IMR-90 (cell line): ENCODE data around the gene DOCK1. TPM values are rescaled to one million over a fixed set of nuclear protein-coding genes. Genes with fewer than 3 reads are reported as not detected.

ENCODE experiments used
- ATAC-seq: fragments of 200-7000 bp; cut with Tn5 transposase; 2 replicates; pipeline ENCODE4 v1.9.1; 2020; ENCODE audit warnings: low read depth, mild to moderate bottlenecking, moderate library complexity
- BruUV-seq: library from RNA; stranded (reverse); fragments of 400-500 nt; replicated peaks from 2 replicates; lab custom pipeline; 2021; lab: Mats Ljungman, UMichigan
- CTCF ChIA-PET: fragments of 300-600 bp; formaldehyde crosslinking; extraction: SDS; loops from one replicate; lab custom pipeline; 2021; ENCODE audit warnings: antibody characterized with exemption; lab: Yijun Ruan, JAX
- POLR2A ChIA-PET: fragments of 300-600 bp; sonication (Branson Sonifier 250); formaldehyde crosslinking; loops from one replicate; lab custom pipeline; 2022; ENCODE audit warnings: antibody characterized with exemption; ENCODE audit not compliant: unreplicated experiment; lab: Charles Lee
- DNase-seq: peaks from one replicate; pipeline ENCODE4 v3.0.0; 2013
- H2AFZ ChIP-seq: replicated peaks from 2 replicates; pipeline ENCODE3; 2013; ENCODE audit warnings: low read length, mild to moderate bottlenecking; ENCODE audit not compliant: poor library complexity
- H2AK5ac ChIP-seq: 2 replicates; pipeline ENCODE4 v1.6.1; 2013; ENCODE audit warnings: low read depth, low read length, inconsistent platforms
- H2AK9ac ChIP-seq: replicated peaks from 2 replicates; pipeline ENCODE3; 2013; ENCODE audit warnings: mild to moderate bottlenecking, low read depth, low read length, moderate library complexity; ENCODE audit not compliant: poor library complexity
- H2BK120ac ChIP-seq: 2 replicates; pipeline ENCODE4 v1.6.1; 2013; ENCODE audit warnings: low read depth, low read length, inconsistent platforms
- H2BK15ac ChIP-seq: 3 replicates; pipeline ENCODE4 v1.6.1; 2013; ENCODE audit warnings: low read depth, low read length, inconsistent platforms
- H2BK20ac ChIP-seq: 2 replicates; pipeline ENCODE4 v1.6.1; 2013; ENCODE audit warnings: low read depth, mild to moderate bottlenecking, inconsistent platforms, low read length, moderate library complexity
- H2BK5ac ChIP-seq: 2 replicates; pipeline ENCODE4 v1.6.1; 2013; ENCODE audit warnings: mild to moderate bottlenecking, low read depth, low read length, inconsistent platforms; ENCODE audit not compliant: poor library complexity, severe bottlenecking
- H3K14ac ChIP-seq: replicated peaks from 2 replicates; pipeline ENCODE4 v1.6.1; 2013; ENCODE audit warnings: low read depth, low read length, inconsistent platforms
- H3K18ac ChIP-seq: 2 replicates; pipeline ENCODE4 v1.6.1; 2013; ENCODE audit warnings: low read depth, low read length, control low read depth
- H3K23ac ChIP-seq: 2 replicates; pipeline ENCODE4 v1.6.1; 2013; ENCODE audit warnings: low read depth, low read length, inconsistent platforms
- H3K27ac ChIP-seq: 2 replicates; pipeline ENCODE4 v1.5.1; 2013; ENCODE audit warnings: mild to moderate bottlenecking, control low read depth, low read length; ENCODE audit not compliant: insufficient read depth
- H3K27me3 ChIP-seq: 2 replicates; pipeline ENCODE4 v1.6.1; 2013; ENCODE audit warnings: low read length; ENCODE audit not compliant: control insufficient read depth, insufficient read depth
- H3K36me3 ChIP-seq: 2 replicates; pipeline ENCODE4 v1.6.1; 2013; ENCODE audit warnings: low read length, mixed read lengths; ENCODE audit not compliant: control insufficient read depth, insufficient read depth
- H3K4ac ChIP-seq: 2 replicates; pipeline ENCODE4 v1.6.1; 2013; ENCODE audit warnings: low read depth, low read length, inconsistent platforms
- H3K4me1 ChIP-seq: 2 replicates; pipeline ENCODE4 v1.6.1; 2013; ENCODE audit warnings: low read length, mixed read lengths; ENCODE audit not compliant: control insufficient read depth, insufficient read depth
- H3K4me2 ChIP-seq: 2 replicates; pipeline ENCODE4 v1.6.1; 2013; ENCODE audit warnings: low read depth, mild to moderate bottlenecking, control low read depth, low read length, moderate library complexity
- H3K4me3 ChIP-seq: 2 replicates; pipeline ENCODE4 v1.5.1; 2013; ENCODE audit warnings: low read depth, mild to moderate bottlenecking, control low read depth, low read length, moderate library complexity; ENCODE audit not compliant: insufficient read depth
- H3K56ac ChIP-seq: 2 replicates; pipeline ENCODE4 v1.6.1; 2013; ENCODE audit warnings: low read length, inconsistent platforms; ENCODE audit not compliant: insufficient read depth; ENCODE audit errors: extremely low read depth
- H3K79me1 ChIP-seq, 2 experiments: 2 replicates each; pipeline ENCODE4 v1.6.1; 2013; ENCODE audit warnings: low read length in 2 of 2, inconsistent platforms in 1 of 2, low read depth in 1 of 2
- H3K9ac ChIP-seq: 2 replicates; pipeline ENCODE4 v1.6.1; 2013; ENCODE audit warnings: low read depth, low read length, control low read depth
- H3K9me1 ChIP-seq: 2 replicates; pipeline ENCODE4 v1.6.1; 2013; ENCODE audit warnings: low read length, inconsistent platforms; ENCODE audit not compliant: insufficient read depth
- H3K9me3 ChIP-seq: 2 replicates; pipeline ENCODE4 v1.6.1; 2013; ENCODE audit warnings: low read length; ENCODE audit not compliant: control insufficient read depth, insufficient read depth
- H4K20me1 ChIP-seq: 2 replicates; pipeline ENCODE4 v1.6.1; 2013; ENCODE audit warnings: low read length, inconsistent platforms; ENCODE audit not compliant: insufficient read depth
- H4K5ac ChIP-seq: 2 replicates; pipeline ENCODE4 v1.6.1; 2013; ENCODE audit warnings: mild to moderate bottlenecking, low read depth, low read length, control low read depth
- H4K8ac ChIP-seq, 2 experiments: 2 replicates each; pipeline ENCODE4 v1.6.1; 2013; ENCODE audit warnings: low read depth in 2 of 2, low read length in 2 of 2, control low read depth in 1 of 2, inconsistent platforms in 1 of 2
- H4K91ac ChIP-seq: 2 replicates; pipeline ENCODE4 v1.6.1; 2013; ENCODE audit warnings: low read depth, low read length, inconsistent platforms; ENCODE audit not compliant: insufficient read depth
- BHLHE40 ChIP-seq: fragments of 150-350 bp; IDR thresholded peaks from 2 replicates; pipeline ENCODE4 v1.6.1; 2016; ENCODE audit warnings: mild to moderate bottlenecking, low read depth, low read length
- CEBPB ChIP-seq: IDR thresholded peaks from 2 replicates; pipeline ENCODE4 v1.6.1; 2012; ENCODE audit warnings: low read depth, low read length, improper control_type of control experiment
- CHD1 ChIP-seq: IDR thresholded peaks from 2 replicates; pipeline ENCODE4 v1.6.1; 2012; ENCODE audit warnings: low read depth, low read length, improper control_type of control experiment
- CTCF ChIP-seq: conservative IDR thresholded peaks from 2 replicates; pipeline ENCODE4 v1.5.1; 2012; ENCODE audit warnings: mild to moderate bottlenecking, low read depth, low read length, improper control_type of control experiment
- ELK1 ChIP-seq: fragments of 150-350 bp; IDR thresholded peaks from 2 replicates; pipeline ENCODE4 v1.6.1; 2016; ENCODE audit warnings: low read depth, mild to moderate bottlenecking, low read length, moderate library complexity, borderline replicate concordance
- FOS ChIP-seq: fragments of 150-350 bp; IDR thresholded peaks from 2 replicates; pipeline ENCODE4 v1.6.1; 2016; ENCODE audit warnings: low read depth, low read length
- MAFK ChIP-seq: IDR thresholded peaks from 2 replicates; pipeline ENCODE4 v1.6.1; 2012; ENCODE audit warnings: low read depth, low read length, improper control_type of control experiment
- MAZ ChIP-seq: IDR thresholded peaks from 2 replicates; pipeline ENCODE4 v1.6.1; 2012; ENCODE audit warnings: low read depth, mild to moderate bottlenecking, low read length, improper control_type of control experiment, moderate library complexity, borderline replicate concordance
- MXI1 ChIP-seq: IDR thresholded peaks from 2 replicates; pipeline ENCODE4 v1.6.1; 2012; ENCODE audit warnings: low read depth, mild to moderate bottlenecking, low read length, moderate library complexity, borderline replicate concordance
- NFE2L2 ChIP-seq: fragments of 150-350 bp; IDR thresholded peaks from 2 replicates; pipeline ENCODE4 v1.6.1; 2016; ENCODE audit warnings: low read depth, mild to moderate bottlenecking, low read length
- POLR2A ChIP-seq: IDR thresholded peaks from 2 replicates; pipeline ENCODE4 v1.6.1; 2012; ENCODE audit warnings: mild to moderate bottlenecking, low read depth, low read length
- RAD21 ChIP-seq: IDR thresholded peaks from 2 replicates; pipeline ENCODE4 v1.6.1; 2012; ENCODE audit warnings: low read length, improper control_type of control experiment
- RCOR1 ChIP-seq: IDR thresholded peaks from 2 replicates; pipeline ENCODE4 v1.6.1; 2012; ENCODE audit warnings: mild to moderate bottlenecking, low read length, improper control_type of control experiment; ENCODE audit not compliant: insufficient replicate concordance
- RFX5 ChIP-seq: IDR thresholded peaks from 2 replicates; pipeline ENCODE4 v1.8.0; 2012; ENCODE audit warnings: low read depth, mild to moderate bottlenecking, low read length, moderate library complexity
- SMC3 ChIP-seq: fragments of 150-350 bp; IDR thresholded peaks from 2 replicates; pipeline ENCODE4 v1.6.1; 2016; ENCODE audit warnings: low read depth, mild to moderate bottlenecking, antibody characterized with exemption, low read length, moderate library complexity
- USF2 ChIP-seq: fragments of 150-350 bp; IDR thresholded peaks from 2 replicates; pipeline ENCODE4 v1.6.1; 2017; ENCODE audit warnings: mild to moderate bottlenecking, antibody characterized with exemption, low read length, low read depth
- WGBS, 2 experiments: methylation state at CpG; one replicate each; pipeline versions ENCODE4 v1.1.5 to v1.1.7; 2013; ENCODE audit warnings: missing lambda C conversion rate in 2 of 2; ENCODE audit not compliant: insufficient read length in 1 of 2; ENCODE audit errors: extremely low coverage in 2 of 2; 5-methylcytosine and 5-hydroxymethylcytosine counted together
- dilution Hi-C: fragments of 300-500 bp; cut with HindIII; formaldehyde crosslinking; loops from one replicate; pipeline ENCODE4 v1.14.3; 2018; ENCODE audit warnings: low sequenced_read_pairs; ENCODE audit not compliant: unreplicated experiment
- in situ Hi-C: fragments of 300-500 bp; cut with MboI; formaldehyde crosslinking; loops from 3 replicates; pipeline ENCODE4 v1.14.3; 2019; ENCODE audit warnings: low sequenced_read_pairs, inconsistent platforms, mixed read lengths
- intact Hi-C: fragments of 100-400 bp; cut with micrococcal nuclease; formaldehyde crosslinking; loops from 2 replicates; pipeline ENCODE4 v1.10.0; 2022
- polyA plus RNA-seq, 3 experiments: library from polyadenylated mRNA; depleted of rRNA; stranded (reverse); fragments of >200 nt; gene quantifications; 2 replicates each; pipeline ENCODE4 v1.2.3, GENCODE V29; 2012; ENCODE audit warnings: low replicate concordance in 1 of 3
- total RNA-seq: library from RNA; depleted of rRNA; stranded (reverse); fragments of >200 nt; gene quantifications from 2 replicates; pipeline ENCODE4 v1.2.3, GENCODE V29; 2012

The DOCK1 gene
- total and polyA plus RNA-seq, 2 of the 4 experiments (the other 2 are of a cell fraction), result 28.2 to 71.0 TPM

GRCh38 chr10:126940670-126941310 lies 35.6 kb downstream of the DOCK1 start:
- in situ Hi-C loops (no loop called here), dilution Hi-C loops (no loop called here)

More at GRCh38 chr10:126940670-126941310, 35.6 kb downstream of the DOCK1 start:
- H2BK20ac ChIP-seq, result no peak overlapping the region
- ChIA-PET POLR2A (no interaction called here), CTCF (interaction anchor here (0.6 kb wide), 1 partner anchor 1234 kb away, joined by 3 read pairs; no protein-coding TSS in a partner anchor)
- H4K5ac ChIP-seq, result no peak overlapping the region
- H2AFZ ChIP-seq, result no peak overlapping the region
- intact Hi-C loops, result no loop called here
- no peak overlapping the region for H3K9ac ChIP-seq
- H3K23ac ChIP-seq, result no peak overlapping the region
- H2BK5ac ChIP-seq, result no peak overlapping the region
- BruUV-seq, result no TSS peak
- no peak overlapping the region for H2BK120ac ChIP-seq
- WGBS, 2 experiments, result no CpG with 5 or more reads among the region's 6 CpGs
- H3K4me2 ChIP-seq, result no peak overlapping the region
- H2BK15ac ChIP-seq, result no peak overlapping the region
- no peak overlapping the region for H2AK9ac ChIP-seq
- H3K56ac ChIP-seq, result no peak overlapping the region
- no peaks in the 10 kb centered on the region for H3K9me3 ChIP-seq
- H3K79me1 ChIP-seq, result peaks cover 18 to 62% of the 10 kb centered on the region in 2 experiments
- TF ChIP-seq RCOR1 (no peak), CTCF (no peak), FOS (no peak), CHD1 (no peak), USF2 (no peak), SMC3 (no peak), BHLHE40 (no peak), RFX5 (no peak), ELK1 (no peak), POLR2A (no peak), MAZ (no peak), MXI1 (no peak), NFE2L2 (no peak), CEBPB (no peak), MAFK (no peak), RAD21 (no peak)
- no peak overlapping the region for H2AK5ac ChIP-seq
- H3K14ac ChIP-seq, result no peak overlapping the region
- ATAC-seq (no peak), DNase-seq (no peak)
- H3K36me3 ChIP-seq, result peaks cover 7% of the 10 kb centered on the region; the same call in 1 of the 2 replicates
- peaks cover 3% of the 10 kb centered on the region; the same call in 1 of the 2 replicates for H3K9me1 ChIP-seq
- no peak overlapping the region for H3K4ac ChIP-seq
- no peak overlapping the region for H4K8ac ChIP-seq
- peaks cover 74% of the 10 kb centered on the region for H4K20me1 ChIP-seq
- peaks cover 3% of the 10 kb centered on the region; the same call in 1 of the 2 replicates for H3K4me1 ChIP-seq
- no peak overlapping the region for H3K18ac ChIP-seq
- H3K27ac ChIP-seq, result no peak overlapping the region
- H3K27me3 ChIP-seq, result no peaks in the 10 kb centered on the region
- H4K91ac ChIP-seq, result no peak overlapping the region
- no peak overlapping the region for H3K4me3 ChIP-seq
